GOT3 (cell line): ENCODE results near the gene CHD6.

Experiments used
- DNase-seq: peaks from one replicate; lab custom pipeline; 2025; ENCODE audit warnings: mixed read lengths; lab: John Stamatoyannopoulos, UW

The CHD6 gene

GRCh38 chr20:41592516-41593216, 25.5 kb downstream of the CHD6 start:
- DNase-seq = no peak

- no peak for DNase-seq
These were observed 30.2 kb downstream of the CHD6 start for GRCh38 chr20:41587956-41588355.

- DNase-seq = no peak
These were observed 30.7 kb downstream of the CHD6 start for GRCh38 chr20:41587523-41587922.

- no peak for DNase-seq
These were observed 31.4 kb downstream of the CHD6 start for GRCh38 chr20:41586772-41587171.

- DNase-seq = no peak
These were observed 37.8 kb downstream of the CHD6 start for GRCh38 chr20:41580350-41580749.

GRCh38 chr20:41577129-41578009, 40.8 kb downstream of the CHD6 start:
- DNase-seq = no peak

- DNase-seq = no peak
These were observed 42.8 kb downstream of the CHD6 start for GRCh38 chr20:41575412-41575811.

GRCh38 chr20:41574802-41575389, 43.3 kb downstream of the CHD6 start:
- DNase-seq = no peak

- DNase-seq = no peak
These were observed 44.2 kb downstream of the CHD6 start for GRCh38 chr20:41573955-41574354.

- DNase-seq = no peak
These were observed 46.1 kb downstream of the CHD6 start for GRCh38 chr20:41572010-41572572.

- DNase-seq = no peak
These were observed 47.2 kb downstream of the CHD6 start for GRCh38 chr20:41571006-41571405.

- DNase-seq = no peak
These were observed 47.6 kb downstream of the CHD6 start for GRCh38 chr20:41570557-41570956.

GRCh38 chr20:41567615-41568014, 50.6 kb downstream of the CHD6 start:
- no peak for DNase-seq

GRCh38 chr20:41566896-41567527, 51.2 kb downstream of the CHD6 start:
- DNase-seq = no peak

GRCh38 chr20:41563087-41563486, 55.1 kb downstream of the CHD6 start:
- DNase-seq = no peak

GRCh38 chr20:41560970-41561369, 57.2 kb downstream of the CHD6 start:
- DNase-seq = no peak

GRCh38 chr20:41559658-41560057, 58.5 kb downstream of the CHD6 start:
- no peak for DNase-seq

GRCh38 chr20:41553142-41553879, 64.9 kb downstream of the CHD6 start:
- DNase-seq = no peak

- no peak for DNase-seq
These were observed 65.7 kb downstream of the CHD6 start for GRCh38 chr20:41552295-41553068.

- no peak for DNase-seq
These were observed 67.0 kb downstream of the CHD6 start for GRCh38 chr20:41551011-41551705.
